GM18511 (cell line): ENCODE results near the gene ARHGEF25.
"Not testable (repeated sequence)": the region's sequence is repeated elsewhere in the genome, so short reads cannot be mapped to it uniquely, and the experiment has no call there.

ENCODE experiments used
- ATAC-seq: cut with Tn5 transposase; IDR thresholded peaks from one replicate; pipeline ENCODE4 v1.9.1; 2021; ENCODE audit warnings: mild to moderate bottlenecking, moderate library complexity; ENCODE audit not compliant: unreplicated experiment

The ARHGEF25 gene

DNA sequence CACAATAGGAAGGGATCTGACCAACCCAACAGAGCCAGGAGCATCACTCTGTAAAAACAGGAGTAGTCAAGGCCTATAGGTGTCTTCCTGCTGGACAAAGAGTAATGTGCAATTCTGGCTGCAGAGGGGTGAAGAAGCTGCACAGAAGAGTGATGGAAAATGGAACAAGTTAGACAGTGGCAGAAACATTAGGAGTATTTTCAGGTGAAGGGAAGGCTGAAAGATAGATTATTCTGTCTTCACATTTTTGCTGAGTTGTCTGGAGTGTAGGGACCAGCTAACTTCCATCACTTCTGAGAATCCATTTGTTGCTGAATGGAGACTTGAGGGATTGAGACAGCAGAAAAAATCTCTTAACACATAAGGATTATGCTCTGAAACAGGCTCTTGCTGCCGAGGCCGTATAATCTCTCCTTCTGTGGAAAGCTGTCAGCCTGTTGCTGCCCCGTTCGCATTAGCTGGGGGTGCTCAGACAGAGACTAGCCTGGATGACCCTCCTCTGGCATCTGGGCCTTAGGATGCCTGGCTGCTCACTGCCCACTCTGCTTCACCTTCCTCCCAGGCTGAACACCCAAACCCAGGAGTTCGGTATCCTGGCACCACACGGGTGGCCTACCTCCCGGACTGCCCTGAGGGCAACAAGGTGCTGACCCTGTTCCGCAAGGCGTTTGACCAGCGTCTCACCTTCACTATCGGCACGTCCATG lies 3.1 kb upstream of the ARHGEF25 start:
- ATAC-seq = no peak

- no peak for ATAC-seq
Observed at GRCh38 chr12:57609101-57609780, 2.0 kb upstream of the ARHGEF25 start.

DNA sequence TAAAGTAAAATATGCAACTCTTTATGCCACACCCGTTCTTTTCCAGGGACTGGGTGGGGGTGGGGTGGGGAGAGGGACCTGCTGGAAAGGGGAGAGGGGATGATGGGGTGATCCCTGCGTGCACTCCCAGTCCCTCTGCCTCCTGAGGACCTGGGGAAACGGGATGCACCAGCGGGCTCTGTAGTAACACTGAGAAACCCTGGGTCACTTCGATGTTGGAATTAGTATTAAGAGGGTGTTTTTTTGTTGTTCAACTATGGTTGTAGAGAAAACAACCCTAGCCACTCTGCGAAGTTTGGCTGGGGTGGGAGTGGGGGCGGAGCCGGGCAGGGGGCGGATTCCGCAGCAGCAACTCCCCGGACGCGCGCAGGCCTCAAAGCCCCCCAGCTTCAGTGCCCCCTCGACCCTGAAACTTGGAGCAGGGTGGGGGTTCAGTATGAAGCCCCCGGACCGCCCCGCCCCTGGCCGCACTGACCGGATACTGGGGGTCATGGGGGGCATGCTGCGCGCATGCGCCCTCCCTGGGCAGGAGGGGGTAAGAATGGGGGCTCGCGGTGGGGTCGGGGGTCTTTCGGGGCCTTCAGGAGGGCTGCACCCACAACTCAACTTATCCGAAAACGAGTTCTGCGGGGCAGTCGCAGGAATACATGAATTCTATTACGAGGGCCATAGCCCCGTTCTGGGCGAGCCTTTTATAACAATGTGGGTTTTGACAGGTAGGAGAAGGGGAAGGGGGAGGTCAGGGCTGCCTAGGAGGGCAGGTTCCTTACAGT lies 1.3 kb upstream of the ARHGEF25 start:
- no peak for ATAC-seq

GRCh38 chr12:57610554-57611107 lies 604 bp upstream of the ARHGEF25 start:
- ATAC-seq = no peak

- ATAC-seq = no peak
Observed at GRCh38 chr12:57611827-57612710, 834 bp downstream of the ARHGEF25 start.

DNA sequence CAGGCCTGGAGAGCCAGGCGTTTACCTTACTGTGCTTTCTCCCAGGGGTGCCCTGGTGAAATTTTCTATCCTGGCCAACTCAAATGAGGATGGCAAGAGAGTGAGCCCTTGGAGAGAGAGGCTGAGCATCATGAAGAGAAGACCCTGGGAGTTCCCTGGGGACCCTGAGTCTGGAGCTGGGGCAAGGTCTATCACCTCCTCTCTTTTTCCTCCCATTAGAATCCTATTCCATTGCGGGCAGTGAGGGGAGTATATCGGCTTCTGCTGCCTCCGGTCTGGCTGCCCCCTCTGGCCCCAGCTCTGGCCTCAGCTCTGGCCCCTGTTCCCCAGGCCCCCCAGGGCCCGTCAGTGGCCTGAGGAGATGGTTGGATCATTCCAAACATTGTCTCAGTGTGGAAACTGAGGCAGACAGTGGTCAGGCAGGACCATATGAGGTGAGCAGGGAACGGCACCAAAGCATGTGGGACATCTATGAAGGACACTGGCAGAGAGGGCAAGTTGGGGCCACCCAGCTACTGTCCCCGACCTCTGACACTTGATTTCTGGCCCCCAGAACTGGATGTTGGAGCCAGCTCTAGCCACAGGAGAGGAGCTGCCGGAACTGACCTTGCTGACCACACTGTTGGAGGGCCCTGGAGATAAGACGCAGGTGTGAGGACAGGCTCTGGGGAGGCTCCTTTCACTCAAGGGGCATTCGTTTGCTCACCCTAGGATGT lies 1.6 kb downstream of the ARHGEF25 start:
- ATAC-seq = no peak

DNA sequence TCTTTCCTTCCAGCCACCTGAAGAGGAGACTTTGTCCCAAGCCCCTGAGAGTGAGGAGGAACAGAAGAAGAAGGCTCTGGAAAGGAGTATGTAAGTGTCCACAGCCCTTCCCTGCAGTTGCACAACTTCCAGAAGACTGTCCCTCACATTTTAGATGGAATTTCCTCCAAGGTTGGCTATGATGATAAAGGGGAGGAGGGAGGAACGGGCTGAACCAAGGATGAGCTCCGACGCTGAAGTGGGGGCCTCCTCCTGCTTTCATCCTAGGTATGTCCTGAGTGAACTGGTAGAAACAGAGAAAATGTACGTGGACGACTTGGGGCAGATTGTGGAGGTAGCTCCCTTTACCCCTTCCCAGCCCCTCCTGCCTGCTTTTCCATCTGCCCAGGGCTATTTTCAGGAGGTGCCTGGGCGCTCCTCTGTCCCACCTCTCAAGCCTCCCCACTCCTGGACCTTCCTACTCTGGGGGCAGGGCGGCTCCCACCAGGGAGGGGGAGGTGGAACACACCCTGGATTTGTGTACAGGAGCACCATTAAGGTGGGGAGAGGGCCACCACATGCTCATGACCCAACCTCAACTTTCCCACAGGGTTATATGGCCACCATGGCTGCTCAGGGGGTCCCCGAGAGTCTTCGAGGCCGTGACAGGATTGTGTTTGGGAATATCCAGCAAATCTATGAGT lies 2.3 kb downstream of the ARHGEF25 start:
- no peak for ATAC-seq

DNA sequence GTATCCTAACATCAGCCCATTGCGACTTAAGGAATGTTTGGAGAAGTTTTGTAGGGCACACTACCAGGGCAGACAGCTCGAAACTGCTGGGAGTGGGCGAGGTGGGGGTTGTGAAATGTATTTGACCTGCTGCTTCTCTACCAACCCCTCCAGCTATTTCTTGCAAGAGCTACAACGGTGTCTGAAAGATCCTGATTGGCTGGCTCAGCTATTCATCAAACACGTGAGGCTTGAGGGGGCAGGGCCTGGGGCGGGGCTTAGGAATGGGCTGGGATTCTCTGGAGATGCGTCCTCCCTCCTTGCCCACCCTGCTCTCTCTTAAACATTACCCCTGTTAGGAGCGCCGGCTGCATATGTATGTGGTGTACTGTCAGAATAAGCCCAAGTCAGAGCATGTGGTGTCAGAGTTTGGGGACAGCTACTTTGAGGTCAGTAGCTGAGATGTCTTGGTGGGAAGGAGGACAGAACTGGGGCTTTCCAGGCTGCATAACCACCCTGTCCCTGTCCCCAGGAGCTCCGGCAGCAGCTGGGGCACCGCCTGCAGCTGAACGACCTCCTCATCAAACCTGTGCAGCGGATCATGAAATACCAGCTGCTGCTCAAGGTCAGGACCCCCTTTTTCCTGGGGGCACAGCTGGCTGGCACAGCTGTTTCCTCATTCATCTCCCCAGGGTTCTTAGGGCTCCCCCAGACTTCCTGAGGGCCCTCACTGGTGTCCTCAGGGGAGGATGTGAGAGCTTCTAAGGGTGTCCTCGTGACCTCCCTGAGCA lies 3.1 kb downstream of the ARHGEF25 start:
- ATAC-seq = peak; percentile 61

GRCh38 chr12:57614948-57615500 lies 3.8 kb downstream of the ARHGEF25 start:
- no peak for ATAC-seq

DNA sequence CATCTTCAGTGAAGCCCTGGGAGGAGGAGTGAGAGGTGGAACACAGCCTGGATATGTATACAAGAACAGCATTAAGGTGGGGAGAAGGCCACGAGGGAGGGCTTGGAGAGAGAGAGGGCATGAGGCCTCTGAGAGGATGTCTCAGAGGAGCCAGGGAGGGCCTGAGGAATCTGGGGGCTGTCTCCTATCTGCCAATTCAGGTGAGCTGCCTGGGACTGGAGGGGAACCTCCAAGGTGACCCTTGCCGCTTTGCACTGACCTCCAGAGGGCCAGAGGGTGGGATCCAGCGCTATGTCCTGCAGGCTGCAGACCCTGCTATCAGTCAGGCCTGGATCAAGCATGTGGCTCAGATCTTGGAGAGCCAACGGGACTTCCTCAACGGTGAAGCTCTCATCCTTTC lies 4.4 kb downstream of the ARHGEF25 start:
- no peak for ATAC-seq

GRCh38 chr12:57616383-57617101 lies 5.3 kb downstream of the ARHGEF25 start:
- no peak for ATAC-seq

- no peak for ATAC-seq
Observed at GRCh38 chr12:57617942-57618341, 6.7 kb downstream of the ARHGEF25 start.

DNA sequence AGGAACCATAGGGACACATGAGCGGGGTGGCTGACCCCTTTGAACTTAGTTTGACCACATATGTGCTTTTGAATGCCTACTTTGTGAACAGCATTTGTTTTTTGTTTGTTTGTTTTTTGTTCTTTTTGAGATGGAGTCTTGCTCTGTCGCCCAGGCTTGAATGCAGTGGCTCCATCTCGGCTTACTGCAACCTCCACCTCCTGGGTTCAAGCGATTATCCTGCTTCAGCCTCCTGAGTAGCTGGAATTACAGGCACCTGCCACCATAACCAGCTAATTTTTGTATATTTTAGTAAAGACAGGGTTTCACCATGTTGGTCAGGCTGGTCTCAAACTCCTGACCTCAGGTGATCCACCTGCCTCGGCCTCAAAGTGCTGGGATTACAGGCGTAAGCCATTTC lies 7.2 kb downstream of the ARHGEF25 start:
- ATAC-seq = not testable (repeated sequence)

DNA sequence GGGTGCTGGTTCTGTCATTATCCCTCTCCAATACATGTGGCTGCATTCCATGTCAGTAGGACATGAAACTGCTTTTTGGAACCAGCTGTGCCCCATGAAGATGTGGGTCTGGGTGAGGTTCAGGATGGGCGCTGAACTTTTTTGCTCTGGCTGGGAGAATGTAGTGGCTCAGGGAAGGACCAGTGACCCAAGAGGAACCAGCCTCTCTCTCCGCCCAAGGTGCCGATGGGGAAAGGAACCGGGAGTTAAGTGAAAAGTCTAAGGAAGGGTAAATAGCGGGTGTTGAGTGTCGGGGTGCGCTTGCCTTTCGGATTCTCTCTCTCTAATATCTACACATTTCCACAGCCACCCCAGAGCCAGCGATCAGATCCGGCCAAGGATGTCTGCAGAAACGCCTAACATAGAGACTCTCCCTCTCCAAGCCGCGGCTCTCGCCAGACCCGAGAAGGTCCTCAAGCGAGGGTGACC lies 7.8 kb downstream of the ARHGEF25 start:
- no peak for ATAC-seq

- no peak for ATAC-seq
Observed at GRCh38 chr12:57619434-57620244, 8.4 kb downstream of the ARHGEF25 start.

GRCh38 chr12:57620245-57620935 lies 9.2 kb downstream of the ARHGEF25 start:
- no peak for ATAC-seq
